Stomach (tissue), 9 donors: Measurements from ENCODE around the gene XPC. TPM values are rescaled to one million over a fixed set of nuclear protein-coding genes. Genes with fewer than 3 reads are reported as not detected.

Experiments used
- DNase-seq, 2 donors: peaks; one replicate each; pipeline versions ENCODE4 v3.0.0 to v3.0.0-alpha.2; 2013 to 2019
- H3K27ac ChIP-seq, 5 donors: fragments of 200-600 bp in 4 of 5; sonication (generic) in 4 of 5; one replicate each; pipeline ENCODE4 v1.5.1; 2013 to 2019; ENCODE audit warnings: mild to moderate bottlenecking in 1 of 5, moderate library complexity in 1 of 5
- H3K27me3 ChIP-seq, 3 donors: fragments of 200-600 bp; sonication (generic); one replicate each; pipeline ENCODE4 v1.5.1; 2017 to 2019; ENCODE audit warnings: mixed run types in 1 of 3
- H3K36me3 ChIP-seq, 4 donors: fragments of 200-600 bp; sonication (generic); 1 replicate in 3 of 4; 2 replicates in 1 of 4; pipeline ENCODE4 v1.5.1; 2016 to 2019
- H3K4me1 ChIP-seq, 4 donors: fragments of 200-600 bp; sonication (generic); one replicate each; pipeline ENCODE4 v1.5.1; 2016 to 2019
- H3K4me3 ChIP-seq, 4 donors: fragments of 200-600 bp; sonication (generic) in 3 of 4; one replicate each; pipeline ENCODE4 v1.5.1; 2016 to 2019; ENCODE audit warnings: mild to moderate bottlenecking in 1 of 4
- H3K9me3 ChIP-seq, 4 donors: fragments of 200-600 bp; sonication (generic); one replicate each; pipeline ENCODE4 v1.5.1; 2016 to 2019
- EP300 ChIP-seq: sonication (generic); formaldehyde crosslinking; IDR thresholded peaks from one replicate; pipeline ENCODE4 v1.6.1; 2017; ENCODE audit warnings: antibody characterized with exemption
- POLR2A ChIP-seq, 4 donors: fragments of 450-650 bp; IDR thresholded peaks; one replicate each; pipeline ENCODE4 v1.6.1; 2016; ENCODE audit warnings: antibody characterized with exemption in 4 of 4, control low read depth in 2 of 4, mild to moderate bottlenecking in 1 of 4, moderate library complexity in 1 of 4
- POLR2AphosphoS5 ChIP-seq, 3 donors: sonication (generic); formaldehyde crosslinking; IDR thresholded peaks; one replicate each; pipeline ENCODE4 v1.6.1; 2016; ENCODE audit warnings: antibody characterized with exemption in 3 of 3
- WGBS, 5 donors: extraction: QIAGEN DNeasy Blood & Tissue Kit in 3 of 5; methylation state at CpG; one replicate each; pipeline versions ENCODE4 v1.1.5 to v1.1.7; 2013 to 2018; 5-methylcytosine and 5-hydroxymethylcytosine counted together
- intact Hi-C: fragments of 100-400 bp; cut with DNase I; formaldehyde crosslinking; loops from one replicate; pipeline ENCODE4 v1.15.1; 2023; ENCODE audit warnings: low total_unique reads
- polyA plus RNA-seq, 3 donors: library from polyadenylated mRNA; stranded (reverse); fragments of 200-250 nt; gene quantifications; one replicate each; pipeline ENCODE4 v1.2.3, GENCODE V29; 2013
- total RNA-seq, 5 donors: library from RNA; depleted of rRNA; stranded (reverse); fragments of >200 nt; gene quantifications; one replicate each; pipeline versions ENCODE4 v1.1.0 to v1.2.3, GENCODE V29; 2014 to 2016
- TF ChIP-seq, protein P1 (sequence below), 7 experiments: fragments of 450-650 bp in 4 of 7; fragments of 200-600 bp in 3 of 7; sonication (generic) in 3 of 7; IDR thresholded peaks; one replicate each; pipeline ENCODE4 v1.5.1; 2016 to 2019; ENCODE audit warnings: antibody characterized with exemption in 7 of 7, control low read depth in 2 of 7, mild to moderate bottlenecking in 1 of 7
- donor health status: healthy with polysubstance abuse.
- donor health status: Bipolar disorder and iron deficiency.
- donor health status: healthy.

The XPC gene
- total and polyA plus RNA-seq, 8 donors = 8.8 to 51.0 (median 36.2) TPM

DNA sequence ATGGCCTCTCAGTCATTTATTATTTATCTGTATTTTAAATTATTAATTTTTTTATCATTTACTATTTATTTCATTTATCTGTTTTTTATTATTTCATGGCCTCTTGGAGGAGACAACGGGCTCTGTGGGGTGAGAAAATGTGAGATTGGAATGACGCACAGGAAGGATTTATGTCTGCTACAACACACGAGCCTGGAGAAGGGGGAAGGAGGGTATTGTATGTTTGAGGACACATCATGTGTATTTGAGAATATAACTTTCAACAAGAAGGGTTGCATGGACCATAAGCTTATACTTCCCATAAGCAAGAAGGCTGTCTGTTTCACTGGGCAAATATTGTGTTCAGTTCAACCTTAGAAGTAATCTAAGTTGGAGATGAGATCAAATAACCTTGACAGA, 31.9 kb upstream of the XPC start:
- intact Hi-C loops = no loop called here
- Histone ChIP-seq H3K9me3 (no peaks in the 10 kb centered on the region), H3K4me1 (peaks cover 8 to 23% (median 13%) of the 10 kb centered on the region in 4 donors), H3K4me3 (no peak overlapping the region), H3K27me3 (no peaks in the 10 kb centered on the region), H3K27ac (peak overlapping the region in 2 of 5 donors; percentile 26 to 62), H3K36me3 (no peaks in the 10 kb centered on the region)
- no peak for DNase-seq
- WGBS, 5 donors = 52 to 74% (median 68%) methylated on average over 3 of the region's 3 CpGs
- TF ChIP-seq POLR2AphosphoS5 (IDR thresholded peaks at IDR 0.05) (no peak), POLR2A (IDR thresholded peaks at IDR 0.05) (no peak), EP300 (no peak)
- TF ChIP-seq, protein P1, sequence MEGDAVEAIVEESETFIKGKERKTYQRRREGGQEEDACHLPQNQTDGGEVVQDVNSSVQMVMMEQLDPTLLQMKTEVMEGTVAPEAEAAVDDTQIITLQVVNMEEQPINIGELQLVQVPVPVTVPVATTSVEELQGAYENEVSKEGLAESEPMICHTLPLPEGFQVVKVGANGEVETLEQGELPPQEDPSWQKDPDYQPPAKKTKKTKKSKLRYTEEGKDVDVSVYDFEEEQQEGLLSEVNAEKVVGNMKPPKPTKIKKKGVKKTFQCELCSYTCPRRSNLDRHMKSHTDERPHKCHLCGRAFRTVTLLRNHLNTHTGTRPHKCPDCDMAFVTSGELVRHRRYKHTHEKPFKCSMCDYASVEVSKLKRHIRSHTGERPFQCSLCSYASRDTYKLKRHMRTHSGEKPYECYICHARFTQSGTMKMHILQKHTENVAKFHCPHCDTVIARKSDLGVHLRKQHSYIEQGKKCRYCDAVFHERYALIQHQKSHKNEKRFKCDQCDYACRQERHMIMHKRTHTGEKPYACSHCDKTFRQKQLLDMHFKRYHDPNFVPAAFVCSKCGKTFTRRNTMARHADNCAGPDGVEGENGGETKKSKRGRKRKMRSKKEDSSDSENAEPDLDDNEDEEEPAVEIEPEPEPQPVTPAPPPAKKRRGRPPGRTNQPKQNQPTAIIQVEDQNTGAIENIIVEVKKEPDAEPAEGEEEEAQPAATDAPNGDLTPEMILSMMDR (IDR thresholded peaks at IDR 0.05) = no peak

DNA sequence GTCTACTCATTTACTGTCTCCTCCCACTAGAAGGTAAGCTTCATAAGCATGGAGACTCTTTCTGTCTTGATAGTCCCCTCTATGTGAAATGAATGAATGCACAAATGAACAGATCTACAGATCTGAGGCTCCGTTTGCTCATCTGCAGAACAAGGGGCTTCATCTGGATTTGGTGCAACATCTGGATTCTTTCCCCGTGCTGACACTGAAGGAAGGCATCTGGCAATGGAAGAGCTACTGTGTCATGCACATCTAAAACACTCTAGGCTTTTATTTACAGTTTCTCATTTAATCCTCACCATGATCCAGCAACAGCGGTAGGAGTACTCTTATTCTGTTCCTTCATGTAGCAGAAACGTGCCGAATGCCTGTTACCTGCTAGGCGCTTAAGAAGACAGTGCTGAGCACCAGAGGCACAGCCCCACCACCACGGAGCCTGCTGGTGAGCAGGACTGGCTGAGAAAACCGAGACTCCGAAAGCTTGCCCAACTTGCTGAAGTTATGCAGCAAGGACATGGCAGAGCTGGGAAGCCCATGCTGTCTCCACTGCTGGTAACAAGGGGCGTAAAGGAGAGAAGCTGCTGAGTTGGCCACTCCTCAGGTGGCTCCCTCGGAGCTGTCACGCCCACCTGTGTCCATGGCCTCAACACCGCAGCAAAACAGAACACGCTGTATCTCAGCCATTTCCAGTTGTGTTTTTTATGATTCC, 31.3 kb upstream of the XPC start:
- 65 to 82% (median 77%) methylated on average over 14 of the region's 14 CpGs for WGBS, 5 donors
- Histone ChIP-seq H3K9me3 (no peaks in the 10 kb centered on the region), H3K36me3 (no peaks in the 10 kb centered on the region), H3K27ac (peak overlapping the region in 4 of 5 donors; percentile 26 to 62 (median 29)), H3K27me3 (no peaks in the 10 kb centered on the region), H3K4me3 (no peak overlapping the region), H3K4me1 (peaks cover 11 to 28% (median 17%) of the 10 kb centered on the region in 4 donors)
- TF ChIP-seq, protein P1 (IDR thresholded peaks at IDR 0.05) = no peak
- no peak for TF ChIP-seq POLR2A (IDR thresholded peaks at IDR 0.05)
- TF ChIP-seq EP300 = no peak
- TF ChIP-seq POLR2AphosphoS5 (IDR thresholded peaks at IDR 0.05) = no peak
- intact Hi-C loops = loop anchor here (10.0 kb wide), 1 partner anchor 45 kb away; no protein-coding TSS in a partner anchor
- DNase-seq = peak in 1 of 2 donors; percentile 53

DNA sequence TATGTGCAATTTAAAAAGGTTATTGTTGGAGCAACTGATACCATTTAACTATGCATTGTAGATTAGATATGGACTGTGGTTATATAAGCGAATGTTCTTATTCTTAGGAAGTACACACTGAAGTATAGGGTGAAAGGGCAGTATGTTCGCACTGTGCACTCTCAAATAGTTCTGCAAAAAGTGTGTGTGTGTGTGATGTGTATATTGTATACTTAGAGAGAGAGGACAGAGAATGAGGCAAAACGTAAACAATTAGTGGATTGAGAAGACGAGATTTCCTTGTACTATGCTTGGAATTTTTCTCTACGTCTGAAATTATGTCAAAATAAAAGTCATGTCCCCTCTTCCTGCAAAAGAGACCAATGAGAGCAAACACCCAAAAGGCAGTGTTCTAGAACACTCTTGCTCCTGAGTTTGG, 30.6 kb upstream of the XPC start:
- Histone ChIP-seq H3K27ac (peak overlapping the region in 2 of 5 donors; percentile 32 to 62), H3K4me1 (peaks cover 15 to 36% (median 24%) of the 10 kb centered on the region in 4 donors), H3K9me3 (no peaks in the 10 kb centered on the region), H3K27me3 (no peaks in the 10 kb centered on the region), H3K36me3 (no peaks in the 10 kb centered on the region), H3K4me3 (no peak overlapping the region)
- WGBS, 5 donors = 14 to 37% (median 26%) methylated on average over 5 of the region's 5 CpGs
- no peak for TF ChIP-seq EP300
- no peak for TF ChIP-seq POLR2A (IDR thresholded peaks at IDR 0.05)
- peak in 1 of 3 donors; percentile 19 for TF ChIP-seq POLR2AphosphoS5 (IDR thresholded peaks at IDR 0.05)
- intact Hi-C loops = loop anchor here (10.0 kb wide), 1 partner anchor 46 kb away; no protein-coding TSS in a partner anchor
- DNase-seq = peak in 1 of 2 donors; percentile 52

DNA sequence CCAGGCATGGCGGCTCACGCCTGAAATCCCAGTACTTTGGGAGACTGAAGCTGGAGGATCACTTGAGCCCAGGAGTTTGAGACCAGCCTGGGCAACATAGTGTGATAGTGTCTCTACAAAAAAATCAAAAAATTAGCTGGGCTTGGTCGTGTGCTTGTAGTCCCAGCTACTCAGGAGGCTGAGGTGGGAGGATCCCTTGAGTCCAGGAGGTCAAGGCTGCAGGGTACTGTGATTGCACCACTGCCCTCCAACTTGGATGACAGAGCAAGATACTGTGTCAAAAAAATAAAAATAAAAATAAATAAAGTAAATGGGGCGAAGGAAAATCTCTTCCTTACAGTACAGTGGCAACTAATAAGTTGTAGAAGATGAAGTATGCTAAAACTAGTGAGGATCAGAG, 29.8 kb upstream of the XPC start:
- no peaks in the 10 kb centered on the region for H3K36me3 ChIP-seq
- TF ChIP-seq, protein P1 (IDR thresholded peaks at IDR 0.05) = no peak
- TF ChIP-seq POLR2AphosphoS5 (IDR thresholded peaks at IDR 0.05) = no peak
- no peak for TF ChIP-seq POLR2A (IDR thresholded peaks at IDR 0.05)
- TF ChIP-seq EP300 = no peak
- WGBS, 5 donors = 89 to 93% (median 90%) methylated on average over 4 of the region's 4 CpGs
- no peaks in the 10 kb centered on the region for H3K9me3 ChIP-seq
- no peak overlapping the region for H3K4me3 ChIP-seq
- H3K4me1 ChIP-seq = peaks cover 15 to 44% (median 31%) of the 10 kb centered on the region in 4 donors
- intact Hi-C loops = loop anchor here (10.0 kb wide), 1 partner anchor 47 kb away; no protein-coding TSS in a partner anchor
- no peaks in the 10 kb centered on the region for H3K27me3 ChIP-seq
- no peak for DNase-seq
- peak overlapping the region in 2 of 5 donors; percentile 21 to 62 for H3K27ac ChIP-seq
